Astrocyte of the spinal cord (primary cell): Measurements from ENCODE around the gene APOBEC2.

Experiments
- DNase-seq: peaks from one replicate; pipeline ENCODE4 v3.0.0; 2011; ENCODE audit warnings: low read depth, low spot score
- H3K4me3 ChIP-seq: 2 replicates; pipeline ENCODE4 v1.5.1; 2011; ENCODE audit warnings: low read depth, mild to moderate bottlenecking, low read length, moderate library complexity
- CTCF ChIP-seq: IDR thresholded peaks from 2 replicates; pipeline ENCODE4 v1.5.1; 2012; ENCODE audit warnings: low read depth, mild to moderate bottlenecking, low read length, inconsistent platforms
- in situ Hi-C: cut with HindIII; loops from 2 replicates; pipeline ENCODE4 v1.10.0; 2017; ENCODE audit warnings: low sequenced_read_pairs

Gene APOBEC2

GRCh38 chr6:41072836-41073202, 19.8 kb downstream of the APOBEC2 start, which contains the start of gene NFYA:
Gene NFYA, plus strand, starts transcription at chr6:41072974. Its CDS starts 6,116 bp downstream, at chr6:41079090.
- no peak for TF ChIP-seq CTCF
- DNase-seq = no peak
- in situ Hi-C loops = no loop called here
- H3K4me3 ChIP-seq = peak within 1 kb of the TSS; percentile 88

- TF ChIP-seq CTCF = no peak
- peak overlapping the region; percentile 88 for H3K4me3 ChIP-seq
- DNase-seq = peak; percentile 81
- in situ Hi-C loops = no loop called here
Measured at GRCh38 chr6:41073203-41073967, 20.4 kb downstream of the APOBEC2 start.

GRCh38 chr6:41073968-41074691, 21.1 kb downstream of the APOBEC2 start:
- no peak for TF ChIP-seq CTCF
- peak; percentile 31 for DNase-seq
- peak overlapping the region; percentile 88 for H3K4me3 ChIP-seq
- in situ Hi-C loops = no loop called here

- DNase-seq = no peak
- in situ Hi-C loops = no loop called here
- peak overlapping the region; percentile 88 for H3K4me3 ChIP-seq
- TF ChIP-seq CTCF = no peak
Measured at GRCh38 chr6:41074692-41075436, 21.9 kb downstream of the APOBEC2 start.

- TF ChIP-seq CTCF = no peak
- DNase-seq = no peak
Measured at GRCh38 chr6:41075651-41076626, 22.9 kb downstream of the APOBEC2 start.

GRCh38 chr6:41077536-41077935, 24.5 kb downstream of the APOBEC2 start:
- in situ Hi-C loops = no loop called here
- H3K4me3 ChIP-seq = no peak overlapping the region
- no peak for TF ChIP-seq CTCF
- DNase-seq = no peak

More at GRCh38 chr6:41075651-41076626, 22.9 kb downstream of the APOBEC2 start:
- in situ Hi-C loops = no loop called here
- no peak overlapping the region for H3K4me3 ChIP-seq
